Effector CD8-positive, alpha-beta T cell (primary cell): Measurements from ENCODE around the gene GALNT18.

ENCODE experiments used
- DNase-seq: peaks from one replicate; lab custom pipeline; 2025; lab: John Stamatoyannopoulos, UW

GALNT18 gene

GRCh38 chr11:11498195-11498594 is 123.6 kb downstream of the GALNT18 start:
- no peak for DNase-seq

- no peak for DNase-seq
Observed at GRCh38 chr11:11496879-11497278, 124.9 kb downstream of the GALNT18 start.

- no peak for DNase-seq
Observed at GRCh38 chr11:11494348-11494747, 127.5 kb downstream of the GALNT18 start.

- no peak for DNase-seq
Observed at GRCh38 chr11:11493698-11494097, 128.1 kb downstream of the GALNT18 start.

GRCh38 chr11:11491589-11491988 is 130.2 kb downstream of the GALNT18 start:
- DNase-seq, result no peak

- no peak for DNase-seq
Observed at GRCh38 chr11:11491014-11491413, 130.8 kb downstream of the GALNT18 start.

GRCh38 chr11:11486423-11486822 is 135.4 kb downstream of the GALNT18 start:
- no peak for DNase-seq

GRCh38 chr11:11486002-11486401 is 135.8 kb downstream of the GALNT18 start:
- DNase-seq, result no peak

- no peak for DNase-seq
Observed at GRCh38 chr11:11483627-11484026, 138.2 kb downstream of the GALNT18 start.

GRCh38 chr11:11482730-11483129 is 139.1 kb downstream of the GALNT18 start:
- no peak for DNase-seq

GRCh38 chr11:11481371-11481770 is 140.4 kb downstream of the GALNT18 start:
- DNase-seq, result no peak

GRCh38 chr11:11480971-11481370 is 140.8 kb downstream of the GALNT18 start:
- DNase-seq, result no peak

- no peak for DNase-seq
Observed at GRCh38 chr11:11478687-11479086, 143.1 kb downstream of the GALNT18 start.

- DNase-seq, result no peak
Observed at GRCh38 chr11:11477695-11478420, 143.9 kb downstream of the GALNT18 start.

GRCh38 chr11:11476971-11477645 is 144.7 kb downstream of the GALNT18 start:
- no peak for DNase-seq

GRCh38 chr11:11476499-11476898 is 145.3 kb downstream of the GALNT18 start:
- no peak for DNase-seq

- no peak for DNase-seq
Observed at GRCh38 chr11:11472106-11472505, 149.7 kb downstream of the GALNT18 start.

- no peak for DNase-seq
Observed at GRCh38 chr11:11471201-11471600, 150.6 kb downstream of the GALNT18 start.

- DNase-seq, result no peak
Observed at GRCh38 chr11:11468954-11469353, 152.9 kb downstream of the GALNT18 start.

GRCh38 chr11:11467312-11467711 is 154.5 kb downstream of the GALNT18 start:
- DNase-seq, result no peak

GRCh38 chr11:11464555-11464954 is 157.2 kb downstream of the GALNT18 start:
- no peak for DNase-seq

GRCh38 chr11:11463405-11463804 is 158.4 kb downstream of the GALNT18 start:
- no peak for DNase-seq

GRCh38 chr11:11461473-11461872 is 160.3 kb downstream of the GALNT18 start:
- DNase-seq, result no peak

- no peak for DNase-seq
Observed at GRCh38 chr11:11459578-11459977, 162.2 kb downstream of the GALNT18 start.
